Activated CD4-positive, alpha-beta T cell treated with anti-CD3 and anti-CD28 coated beads for 24 hours (primary cell): ENCODE data around the gene KIAA0232.

Experiments
- DNase-seq, 2 donors: peaks; one replicate each; pipeline ENCODE4 v3.0.0-alpha.2; 2020; ENCODE audit warnings: low read depth in 2 of 2

Gene KIAA0232

GRCh38 chr4:6916587-6917460, 134.3 kb downstream of the KIAA0232 start:
- no peak for DNase-seq

- no peak for DNase-seq
These were observed 135.1 kb downstream of the KIAA0232 start for GRCh38 chr4:6917461-6918271.

- DNase-seq: no peak
These were observed 135.8 kb downstream of the KIAA0232 start for GRCh38 chr4:6918338-6918737.

- DNase-seq: no peak
These were observed 137.6 kb downstream of the KIAA0232 start for GRCh38 chr4:6920171-6920570.

GRCh38 chr4:6923507-6923906, 141.0 kb downstream of the KIAA0232 start:
- DNase-seq: no peak

GRCh38 chr4:6924361-6924779, 141.8 kb downstream of the KIAA0232 start:
- DNase-seq: no peak

- DNase-seq: no peak
These were observed 142.9 kb downstream of the KIAA0232 start for GRCh38 chr4:6925357-6925836.

- no peak for DNase-seq
These were observed 143.6 kb downstream of the KIAA0232 start for GRCh38 chr4:6926081-6926480.

GRCh38 chr4:6926681-6927478, 144.4 kb downstream of the KIAA0232 start:
- no peak for DNase-seq

- no peak for DNase-seq
These were observed 145.6 kb downstream of the KIAA0232 start for GRCh38 chr4:6928081-6928480.

GRCh38 chr4:6929339-6929811, 146.8 kb downstream of the KIAA0232 start:
- no peak for DNase-seq

GRCh38 chr4:6929812-6930464, 147.4 kb downstream of the KIAA0232 start:
- DNase-seq: no peak

- DNase-seq: no peak
These were observed 149.9 kb downstream of the KIAA0232 start for GRCh38 chr4:6932475-6932874.

- DNase-seq: no peak
These were observed 150.4 kb downstream of the KIAA0232 start for GRCh38 chr4:6932918-6933317.
